Activated T-helper 2 cell treated with anti-CD3 and anti-CD28 coated beads, Interferon-gamma antibody, Interleukin-2, Interleukin-4, amounts not matched to agents 10 μg/mL and 5 μg/mL and 100 μg/mL, durations not matched to agents 14 hours and 24 hours and 36 hours (primary cell): ENCODE data around the gene PRKG1. TPM values are rescaled to one million over a fixed set of nuclear protein-coding genes. Genes with fewer than 3 reads are reported as not detected.
"Not testable (repeated sequence)": the region's sequence is repeated elsewhere in the genome, so short reads cannot be mapped to it uniquely, and the experiment has no call there.

Experiments
- DNase-seq: peaks from one replicate; pipeline ENCODE4 v3.0.0; 2021; ENCODE audit warnings: low spot score
- H3K27ac Mint-ChIP-seq: one replicate; pipeline ENCODE4 v1.8.0; 2021; ENCODE audit warnings: mixed read lengths
- H3K27me3 Mint-ChIP-seq: one replicate; pipeline ENCODE4 v1.8.0; 2021; ENCODE audit warnings: low read depth, mixed read lengths
- H3K36me3 Mint-ChIP-seq: one replicate; pipeline ENCODE4 v1.8.0; 2021; ENCODE audit warnings: low read depth, mixed read lengths
- H3K4me1 Mint-ChIP-seq: one replicate; pipeline ENCODE4 v1.8.0; 2021; ENCODE audit warnings: low read depth, mixed read lengths
- H3K4me3 Mint-ChIP-seq: one replicate; pipeline ENCODE4 v1.8.0; 2021; ENCODE audit warnings: low read depth, mild to moderate bottlenecking, moderate library complexity, mixed read lengths
- H3K9me3 Mint-ChIP-seq: one replicate; pipeline ENCODE4 v1.8.0; 2021; ENCODE audit warnings: mixed read lengths
- intact Hi-C: fragments of 100-400 bp; cut with micrococcal nuclease; formaldehyde crosslinking; loops from one replicate; pipeline ENCODE4 v1.15.1; 2023
- total RNA-seq: library from RNA; stranded (reverse); gene quantifications from 2 replicates; pipeline ENCODE4 v1.2.3, GENCODE V29; 2022

PRKG1 gene
- total RNA-seq, 1 donor from 2014 or later: not detected

GRCh38 chr10:51204701-51205100 is 130.4 kb downstream of the PRKG1 start:
- DNase-seq: no peak
- intact Hi-C loops: no loop called here
- Mint-ChIP-seq H3K36me3 (no peaks in the 10 kb centered on the region), H3K27ac (no peak overlapping the region), H3K9me3 (no peaks in the 10 kb centered on the region), H3K4me1 (no peaks in the 10 kb centered on the region), H3K27me3 (no peaks in the 10 kb centered on the region), H3K4me3 (no peak overlapping the region)

GRCh38 chr10:51206500-51206899 is 132.2 kb downstream of the PRKG1 start:
- H3K9me3 Mint-ChIP-seq: no peaks in the 10 kb centered on the region
- no peaks in the 10 kb centered on the region for H3K27me3 Mint-ChIP-seq
- intact Hi-C loops: no loop called here

GRCh38 chr10:51212937-51213336 is 138.7 kb downstream of the PRKG1 start:
- H3K27me3 Mint-ChIP-seq, DNase-seq, H3K4me1 Mint-ChIP-seq, H3K9me3 Mint-ChIP-seq, H3K27ac Mint-ChIP-seq, intact Hi-C loops, H3K36me3 Mint-ChIP-seq, H3K4me3 Mint-ChIP-seq: not testable (repeated sequence)

More at GRCh38 chr10:51206500-51206899, 132.2 kb downstream of the PRKG1 start:
- no peaks in the 10 kb centered on the region for H3K4me1 Mint-ChIP-seq
- no peak for DNase-seq
- H3K36me3 Mint-ChIP-seq: no peaks in the 10 kb centered on the region
- H3K4me3 Mint-ChIP-seq: no peak overlapping the region
- H3K27ac Mint-ChIP-seq: no peak overlapping the region

- no peak overlapping the region for H3K27ac Mint-ChIP-seq
- H3K4me1 Mint-ChIP-seq: no peaks in the 10 kb centered on the region
- DNase-seq: no peak
- no peaks in the 10 kb centered on the region for H3K9me3 Mint-ChIP-seq
- no peak overlapping the region for H3K4me3 Mint-ChIP-seq
- no peaks in the 10 kb centered on the region for H3K27me3 Mint-ChIP-seq
- intact Hi-C loops: no loop called here
- no peaks in the 10 kb centered on the region for H3K36me3 Mint-ChIP-seq
These were observed 140.2 kb downstream of the PRKG1 start for GRCh38 chr10:51214207-51215196.

GRCh38 chr10:51215951-51216834 is 141.9 kb downstream of the PRKG1 start:
- intact Hi-C loops: no loop called here
- Mint-ChIP-seq H3K36me3 (no peaks in the 10 kb centered on the region), H3K9me3 (no peaks in the 10 kb centered on the region), H3K4me3 (no peak overlapping the region), H3K4me1 (no peaks in the 10 kb centered on the region), H3K27ac (no peak overlapping the region), H3K27me3 (no peaks in the 10 kb centered on the region)
- DNase-seq: no peak

GRCh38 chr10:51217505-51217904 is 143.2 kb downstream of the PRKG1 start:
- intact Hi-C loops: no loop called here

GRCh38 chr10:51224671-51225161 is 150.4 kb downstream of the PRKG1 start:
- no peaks in the 10 kb centered on the region for H3K4me1 Mint-ChIP-seq
- no peak overlapping the region for H3K4me3 Mint-ChIP-seq
- H3K36me3 Mint-ChIP-seq: no peaks in the 10 kb centered on the region
- H3K27me3 Mint-ChIP-seq: no peaks in the 10 kb centered on the region
- no peak for DNase-seq
- H3K27ac Mint-ChIP-seq: no peak overlapping the region
- intact Hi-C loops: no loop called here
- H3K9me3 Mint-ChIP-seq: no peaks in the 10 kb centered on the region

More at GRCh38 chr10:51217505-51217904, 143.2 kb downstream of the PRKG1 start:
- no peak overlapping the region for H3K27ac Mint-ChIP-seq
- DNase-seq: no peak
- H3K4me1 Mint-ChIP-seq: no peaks in the 10 kb centered on the region
- no peaks in the 10 kb centered on the region for H3K27me3 Mint-ChIP-seq
- H3K4me3 Mint-ChIP-seq: no peak overlapping the region
- no peaks in the 10 kb centered on the region for H3K36me3 Mint-ChIP-seq
- H3K9me3 Mint-ChIP-seq: no peaks in the 10 kb centered on the region

- H3K27me3 Mint-ChIP-seq: no peaks in the 10 kb centered on the region
- intact Hi-C loops: no loop called here
- no peak for DNase-seq
- H3K4me1 Mint-ChIP-seq: no peaks in the 10 kb centered on the region
- H3K27ac Mint-ChIP-seq: no peak overlapping the region
- H3K9me3 Mint-ChIP-seq: no peaks in the 10 kb centered on the region
- no peaks in the 10 kb centered on the region for H3K36me3 Mint-ChIP-seq
- no peak overlapping the region for H3K4me3 Mint-ChIP-seq
These were observed 153.8 kb downstream of the PRKG1 start for GRCh38 chr10:51227897-51228713.

- no peaks in the 10 kb centered on the region for H3K36me3 Mint-ChIP-seq
- no peak overlapping the region for H3K4me3 Mint-ChIP-seq
- H3K4me1 Mint-ChIP-seq: no peaks in the 10 kb centered on the region
- DNase-seq: no peak
- no peaks in the 10 kb centered on the region for H3K27me3 Mint-ChIP-seq
- H3K9me3 Mint-ChIP-seq: no peaks in the 10 kb centered on the region
- H3K27ac Mint-ChIP-seq: no peak overlapping the region
- intact Hi-C loops: no loop called here
These were observed 154.4 kb downstream of the PRKG1 start for GRCh38 chr10:51228714-51229100.

GRCh38 chr10:51230887-51231585 is 156.7 kb downstream of the PRKG1 start:
- intact Hi-C loops: no loop called here
- Mint-ChIP-seq H3K9me3 (no peaks in the 10 kb centered on the region), H3K36me3 (no peaks in the 10 kb centered on the region), H3K27me3 (no peaks in the 10 kb centered on the region), H3K27ac (no peak overlapping the region), H3K4me1 (no peaks in the 10 kb centered on the region), H3K4me3 (no peak overlapping the region)
- no peak for DNase-seq

GRCh38 chr10:51231754-51232153 is 157.5 kb downstream of the PRKG1 start:
- H3K27me3 Mint-ChIP-seq: no peaks in the 10 kb centered on the region
- H3K36me3 Mint-ChIP-seq: no peaks in the 10 kb centered on the region
- no peaks in the 10 kb centered on the region for H3K4me1 Mint-ChIP-seq
- intact Hi-C loops: no loop called here
- H3K4me3 Mint-ChIP-seq: no peak overlapping the region
- no peaks in the 10 kb centered on the region for H3K9me3 Mint-ChIP-seq
- DNase-seq: no peak
- no peak overlapping the region for H3K27ac Mint-ChIP-seq
